GM18498 (cell line): ENCODE measurements around the gene CAT.
"Not testable (repeated sequence)": the region's sequence is repeated elsewhere in the genome, so short reads cannot be mapped to it uniquely, and the experiment has no call there.

Source experiments
- ATAC-seq: cut with Tn5 transposase; IDR thresholded peaks from one replicate; pipeline ENCODE4 v1.9.1; 2021; ENCODE audit warnings: mild to moderate bottlenecking, moderate library complexity; ENCODE audit not compliant: unreplicated experiment

CAT gene

DNA sequence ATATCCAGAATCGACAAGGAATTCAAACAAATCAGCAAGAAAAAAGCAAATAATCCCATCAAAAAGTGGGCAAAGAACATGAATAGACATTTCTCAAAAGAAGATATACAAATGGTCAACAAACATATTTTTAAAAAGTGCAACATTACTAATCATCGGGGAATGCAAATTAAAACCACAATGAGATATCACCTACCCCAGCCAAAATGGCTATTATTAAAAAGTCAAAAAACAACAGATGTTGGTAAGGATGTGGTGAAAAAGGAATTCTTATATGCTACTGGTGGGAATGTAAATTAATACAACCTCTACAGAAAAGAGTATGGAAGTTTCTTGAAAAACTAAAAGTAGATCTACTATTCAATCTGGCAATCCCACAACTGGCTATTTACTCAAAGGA, 13.9 kb upstream of the CAT start:
- ATAC-seq: not testable (repeated sequence)

DNA sequence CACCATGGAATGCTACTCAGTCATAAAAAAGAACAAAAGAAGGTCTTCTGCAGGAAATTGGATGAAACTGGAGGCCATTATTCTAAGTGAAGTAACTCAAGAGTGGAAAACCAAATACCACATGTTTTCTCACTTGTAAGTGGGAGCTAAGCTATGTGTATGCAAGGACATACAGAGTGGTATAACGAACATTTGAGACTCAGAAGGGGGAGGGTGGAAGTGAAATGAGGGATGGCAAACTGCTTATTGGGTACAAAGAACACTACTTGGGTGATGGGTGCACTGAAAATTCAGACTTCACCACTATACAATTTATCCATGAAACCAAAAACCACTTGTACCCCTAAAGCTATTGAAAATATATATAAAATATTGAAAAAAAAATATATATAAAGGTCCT, 13.4 kb upstream of the CAT start:
- ATAC-seq: no peak

- no peak for ATAC-seq
Measured at GRCh38 chr11:34425867-34426266, 12.9 kb upstream of the CAT start.

DNA sequence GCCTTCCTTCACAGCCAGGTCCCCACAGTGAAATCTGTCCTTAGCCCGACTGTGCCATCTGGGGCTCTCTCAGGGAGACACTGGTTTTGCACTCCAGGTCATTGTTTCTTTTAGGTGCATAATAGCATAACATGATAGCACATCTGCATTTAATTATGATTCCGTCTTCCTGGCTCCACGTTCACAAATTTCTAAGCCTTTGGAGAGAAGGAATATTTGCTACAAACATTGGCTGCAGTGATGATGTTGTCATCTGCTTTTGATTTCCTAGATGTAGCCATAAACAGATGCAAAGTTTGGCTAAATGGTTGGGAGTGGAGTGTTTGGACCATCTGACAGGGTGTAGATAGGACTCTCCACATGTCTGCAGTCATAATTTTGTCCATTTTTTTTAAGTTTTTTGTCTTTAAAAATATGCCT, 12.0 kb upstream of the CAT start:
- ATAC-seq: no peak

- ATAC-seq: no peak
Measured at GRCh38 chr11:34427186-34427805, 11.4 kb upstream of the CAT start.

DNA sequence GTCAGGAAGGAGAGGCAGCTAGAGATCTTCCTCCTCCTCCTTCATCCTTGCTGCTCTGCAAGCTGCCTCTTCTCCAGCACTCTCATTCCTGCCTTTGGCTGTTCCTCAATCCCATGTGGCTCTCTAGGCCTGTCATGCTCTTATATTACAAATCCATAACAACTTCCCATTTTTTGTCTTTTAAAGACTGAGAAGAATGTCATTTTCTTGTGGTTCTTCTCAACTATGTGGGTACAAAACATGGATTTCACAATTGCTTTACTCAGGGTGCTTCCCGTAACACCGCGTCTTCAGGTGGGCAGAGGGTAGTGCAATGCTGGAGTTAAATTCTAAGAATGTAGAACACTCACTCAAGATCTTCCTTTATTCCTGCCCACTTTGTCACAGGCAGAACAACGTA, 6.8 kb upstream of the CAT start:
- ATAC-seq: no peak

GRCh38 chr11:34432822-34433221, 5.9 kb upstream of the CAT start:
- ATAC-seq: no peak

DNA sequence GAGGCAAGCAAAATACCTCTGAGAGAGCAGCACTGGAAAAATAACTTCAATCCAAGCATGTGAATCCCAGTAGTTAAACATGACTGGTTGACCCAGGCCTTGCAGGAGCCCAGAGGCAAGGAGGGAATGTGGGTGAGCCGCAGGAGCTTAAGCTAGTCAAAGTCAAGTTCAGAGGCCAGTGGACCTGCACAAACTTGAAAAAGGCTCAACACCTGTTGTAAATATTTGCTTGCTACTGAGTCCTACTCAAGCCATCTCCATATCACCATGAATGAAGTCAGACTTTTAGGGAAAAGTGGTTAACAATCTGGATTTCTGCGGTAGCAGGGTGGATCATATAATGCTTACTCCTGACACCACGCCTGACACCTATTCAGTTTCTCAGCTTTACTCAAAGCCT, 4.8 kb upstream of the CAT start:
- ATAC-seq: no peak

GRCh38 chr11:34437224-34438125, 1.3 kb upstream of the CAT start:
- ATAC-seq: no peak

- ATAC-seq: no peak
Measured at GRCh38 chr11:34439610-34440198, 970 bp downstream of the CAT start.

DNA sequence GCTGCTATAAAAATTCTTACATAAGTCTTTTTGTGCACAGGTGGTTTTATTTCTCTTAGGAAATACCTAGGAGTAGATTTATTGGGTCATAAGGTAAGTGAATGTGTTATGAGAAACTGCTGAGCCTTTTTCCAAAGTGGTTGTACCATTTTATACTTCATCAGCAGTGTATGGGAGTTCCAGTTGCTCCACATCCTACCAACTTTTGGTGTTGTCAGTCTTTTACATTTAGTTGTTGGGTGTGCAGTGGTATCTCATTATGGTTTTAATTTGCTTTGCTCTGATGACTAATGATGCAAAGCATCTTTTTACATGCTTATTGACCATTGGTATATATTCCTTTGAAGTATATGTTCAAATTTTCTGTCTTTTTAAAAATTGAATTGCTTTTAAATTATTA, 3.1 kb downstream of the CAT start:
- ATAC-seq: no peak

DNA sequence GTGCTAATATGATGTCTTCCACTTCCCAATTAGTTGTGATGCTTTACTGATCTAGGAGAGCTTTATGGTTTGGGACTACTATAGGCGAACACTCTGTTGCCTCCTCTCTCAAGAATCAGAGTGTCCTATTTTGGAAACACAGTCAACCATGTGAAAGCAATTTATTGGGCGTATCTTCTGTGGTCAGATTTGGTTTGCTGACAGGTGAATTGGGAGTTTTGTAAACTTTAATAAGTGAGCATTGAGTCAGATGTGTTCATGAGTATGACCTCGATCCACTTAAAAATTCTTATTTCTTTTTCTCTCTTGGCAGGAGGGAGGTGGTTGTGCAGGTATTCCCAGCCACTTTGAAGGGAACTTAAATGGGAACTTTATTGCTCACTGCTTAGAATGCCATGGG, 4.4 kb downstream of the CAT start:
- no peak for ATAC-seq

- ATAC-seq: no peak
Measured at GRCh38 chr11:34444428-34444827, 5.7 kb downstream of the CAT start.

- ATAC-seq: no peak
Measured at GRCh38 chr11:34445956-34446355, 7.2 kb downstream of the CAT start.

GRCh38 chr11:34446386-34446785, 7.7 kb downstream of the CAT start:
- no peak for ATAC-seq

DNA sequence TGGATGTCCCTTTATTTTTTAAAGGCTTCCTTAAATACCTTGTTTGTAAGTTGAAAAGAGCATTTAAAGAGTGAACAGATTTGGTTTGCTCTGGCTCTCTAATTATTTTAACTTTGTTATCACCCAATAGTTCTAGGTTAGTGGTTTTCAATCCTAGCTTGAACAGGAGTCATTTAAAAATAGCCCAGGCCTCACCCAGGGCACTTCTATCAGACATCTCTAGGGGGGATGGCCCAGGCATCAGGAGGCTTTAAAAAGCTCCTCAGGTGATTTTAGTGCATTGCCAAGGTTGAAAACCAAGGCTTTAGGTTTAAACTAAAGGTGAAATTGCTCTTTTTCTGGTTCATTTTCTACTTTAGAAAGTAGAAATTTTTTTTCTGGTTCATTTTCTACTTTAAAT, 8.3 kb downstream of the CAT start:
- ATAC-seq: no peak

GRCh38 chr11:34448223-34448994, 9.7 kb downstream of the CAT start:
- ATAC-seq: no peak

DNA sequence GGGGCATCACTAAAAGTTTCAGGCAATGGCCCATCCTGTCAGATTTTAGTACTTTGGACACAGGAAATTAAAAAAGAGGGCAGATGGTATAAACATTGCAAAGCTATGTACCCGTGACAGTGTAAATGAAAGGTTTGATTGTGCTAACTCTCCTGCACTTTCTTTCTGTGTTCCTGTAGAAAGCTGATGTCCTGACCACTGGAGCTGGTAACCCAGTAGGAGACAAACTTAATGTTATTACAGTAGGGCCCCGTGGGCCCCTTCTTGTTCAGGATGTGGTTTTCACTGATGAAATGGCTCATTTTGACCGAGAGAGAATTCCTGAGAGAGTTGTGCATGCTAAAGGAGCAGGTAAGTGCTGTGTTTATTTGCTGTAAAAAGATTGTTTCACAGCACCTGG, 10.3 kb downstream of the CAT start:
- ATAC-seq: no peak

GRCh38 chr11:34451053-34451452, 12.3 kb downstream of the CAT start:
- ATAC-seq: no peak

DNA sequence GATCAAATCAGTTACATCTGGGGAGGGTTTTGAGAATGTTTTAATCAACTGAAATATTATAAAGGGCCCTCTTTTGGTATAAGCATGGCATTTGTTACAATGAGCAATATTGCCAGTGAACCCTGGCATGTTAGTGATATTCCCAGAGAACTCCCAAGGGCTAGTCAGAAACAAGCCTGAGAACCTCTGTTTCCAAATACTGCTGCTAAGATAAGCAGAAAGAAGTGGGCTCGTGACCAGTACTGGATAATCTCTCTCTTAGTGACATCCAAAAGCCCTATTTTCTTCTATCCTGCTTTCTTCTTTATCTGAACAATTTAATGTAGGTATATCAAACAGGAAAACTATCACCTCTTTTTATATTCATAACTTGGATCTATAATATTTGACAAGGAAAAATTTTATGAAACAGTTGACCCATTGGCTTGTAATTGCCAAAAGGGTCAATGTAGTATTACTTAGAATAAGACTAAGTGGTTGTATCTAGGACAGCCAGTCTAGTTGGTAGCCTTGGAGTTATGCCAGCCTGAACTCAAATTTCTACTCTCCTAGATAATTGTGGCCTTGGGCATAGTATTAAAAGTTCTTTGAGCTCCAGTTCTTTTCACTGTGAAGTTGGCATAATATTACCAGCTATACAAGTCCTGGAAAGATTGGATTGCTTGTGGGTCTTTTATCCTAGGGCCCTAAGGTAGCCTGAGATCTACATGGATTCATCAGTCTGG, 15.7 kb downstream of the CAT start:
- no peak for ATAC-seq

DNA sequence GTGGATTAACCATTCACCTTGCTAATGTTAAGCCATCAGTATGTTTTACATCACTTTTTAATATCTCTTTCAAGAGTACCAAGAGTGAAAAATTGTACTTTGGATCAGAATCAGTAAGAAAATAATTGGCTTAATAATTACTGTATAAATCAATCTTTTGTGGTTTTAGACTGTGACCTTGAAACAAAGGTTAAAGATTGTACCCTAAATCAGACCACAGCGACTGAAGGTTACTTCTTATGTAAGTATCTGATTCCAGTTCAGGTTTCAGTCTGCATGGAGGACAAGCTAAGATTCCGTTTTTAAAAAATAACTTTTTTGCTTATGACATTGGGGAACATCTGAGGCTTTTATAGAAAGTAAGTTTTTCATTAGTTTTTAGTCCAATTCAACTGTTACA, 18.9 kb downstream of the CAT start:
- ATAC-seq: no peak
